ENCODE data around the gene NLRC5. TPM values are rescaled to one million over a fixed set of nuclear protein-coding genes. Genes with fewer than 3 reads are reported as not detected.
A peak's percentile ranks its signal among the peaks of the same experiment; 100 is the strongest.
"Not testable (repeated sequence)": the region's sequence is repeated elsewhere in the genome, so short reads cannot be mapped to it uniquely, and the experiment has no call there.

NLRC5 gene
- total RNA-seq, 1 donor from 2014 or later, result 1.7 TPM

- H3K4me3 Mint-ChIP-seq, result no peak overlapping the region
- peaks cover 62% of the 10 kb centered on the region for H3K27me3 Mint-ChIP-seq
- no peaks in the 10 kb centered on the region for H3K9me3 Mint-ChIP-seq
- H3K36me3 Mint-ChIP-seq, result no peaks in the 10 kb centered on the region
- TF ChIP-seq CTCF (conservative IDR thresholded peaks at IDR 0.05), result no peak
- peaks cover 1% of the 10 kb centered on the region for H3K4me1 Mint-ChIP-seq (ENCODE audit: unreplicated experiment)
- H3K27ac Mint-ChIP-seq, result no peak overlapping the region
- DNase-seq (ENCODE audit: extremely low spot score, unreplicated experiment), result no peak
These were observed 3.0 kb upstream of the NLRC5 start for GRCh38 chr16:56986361-56986760.

- not testable (repeated sequence) for H3K27ac Mint-ChIP-seq; DNase-seq (ENCODE audit: extremely low spot score, unreplicated experiment); H3K36me3 Mint-ChIP-seq; H3K4me1 Mint-ChIP-seq (ENCODE audit: unreplicated experiment); H3K9me3 Mint-ChIP-seq; H3K4me3 Mint-ChIP-seq
- H3K27me3 Mint-ChIP-seq, result peaks cover 63% of the 10 kb centered on the region
These were observed 2.4 kb upstream of the NLRC5 start for GRCh38 chr16:56986908-56987307.

GRCh38 chr16:56987692-56988091 lies 1.7 kb upstream of the NLRC5 start:
- H3K27ac Mint-ChIP-seq, result no peak overlapping the region
- DNase-seq (ENCODE audit: extremely low spot score, unreplicated experiment), result no peak
- no peaks in the 10 kb centered on the region for H3K4me1 Mint-ChIP-seq (ENCODE audit: unreplicated experiment)
- no peak overlapping the region for H3K4me3 Mint-ChIP-seq
- no peaks in the 10 kb centered on the region for H3K36me3 Mint-ChIP-seq
- no peaks in the 10 kb centered on the region for H3K9me3 Mint-ChIP-seq
- peaks cover 63% of the 10 kb centered on the region for H3K27me3 Mint-ChIP-seq
- no peak for TF ChIP-seq CTCF (conservative IDR thresholded peaks at IDR 0.05)

- H3K27me3 Mint-ChIP-seq, result peaks cover 62% of the 10 kb centered on the region
- H3K4me3 Mint-ChIP-seq, result peak overlapping the region; percentile 92
- TF ChIP-seq CTCF (conservative IDR thresholded peaks at IDR 0.05), result no peak
- DNase-seq (ENCODE audit: extremely low spot score, unreplicated experiment), result no peak
- no peaks in the 10 kb centered on the region for H3K9me3 Mint-ChIP-seq
- no peaks in the 10 kb centered on the region for H3K36me3 Mint-ChIP-seq
- H3K4me1 Mint-ChIP-seq (ENCODE audit: unreplicated experiment), result no peaks in the 10 kb centered on the region
- no peak overlapping the region for H3K27ac Mint-ChIP-seq
These were observed 1.0 kb upstream of the NLRC5 start for GRCh38 chr16:56988161-56988947.

GRCh38 chr16:56989988-56990387 lies 631 bp downstream of the NLRC5 start:
- Mint-ChIP-seq H3K4me1 (ENCODE audit: unreplicated experiment) (no peaks in the 10 kb centered on the region), H3K9me3 (no peaks in the 10 kb centered on the region), H3K36me3 (no peaks in the 10 kb centered on the region), H3K4me3 (peak overlapping the region; percentile 92), H3K27ac (no peak overlapping the region), H3K27me3 (peaks cover 75% of the 10 kb centered on the region)
- no peak for TF ChIP-seq CTCF (conservative IDR thresholded peaks at IDR 0.05)
- DNase-seq (ENCODE audit: extremely low spot score, unreplicated experiment), result no peak

GRCh38 chr16:56990407-56991286 lies 1.3 kb downstream of the NLRC5 start:
- TF ChIP-seq CTCF (conservative IDR thresholded peaks at IDR 0.05), result no peak
- H3K36me3 Mint-ChIP-seq, result no peaks in the 10 kb centered on the region
- H3K27ac Mint-ChIP-seq, result no peak overlapping the region
- H3K4me3 Mint-ChIP-seq, result peak overlapping the region; percentile 92
- no peaks in the 10 kb centered on the region for H3K4me1 Mint-ChIP-seq (ENCODE audit: unreplicated experiment)
- DNase-seq (ENCODE audit: extremely low spot score, unreplicated experiment), result no peak
- H3K9me3 Mint-ChIP-seq, result no peaks in the 10 kb centered on the region
- H3K27me3 Mint-ChIP-seq, result peaks cover 80% of the 10 kb centered on the region

- not testable (repeated sequence) for H3K9me3 Mint-ChIP-seq; DNase-seq (ENCODE audit: extremely low spot score, unreplicated experiment); H3K4me1 Mint-ChIP-seq (ENCODE audit: unreplicated experiment); H3K36me3 Mint-ChIP-seq; H3K4me3 Mint-ChIP-seq; H3K27ac Mint-ChIP-seq
- peaks cover 85% of the 10 kb centered on the region for H3K27me3 Mint-ChIP-seq
These were observed 3.1 kb downstream of the NLRC5 start for GRCh38 chr16:56992431-56992830.
